Calu3 (cell line): ENCODE data around the gene ATP6V1C2. TPM values are rescaled to one million over a fixed set of nuclear protein-coding genes. Genes with fewer than 3 reads are reported as not detected.

ENCODE experiments used
- BruUV-seq: library from RNA; stranded (reverse); fragments of 400-500 nt; replicated peaks from 2 replicates; lab custom pipeline; 2021; lab: Mats Ljungman, UMichigan
- CTCF ChIA-PET: fragments of 300-600 bp; sonication (Branson Sonifier 250); formaldehyde crosslinking; loops from one replicate; lab custom pipeline; 2022; ENCODE audit warnings: antibody characterized with exemption; lab: Charles Lee
- DNase-seq: peaks from one replicate; pipeline ENCODE4 v3.0.0; 2022
- H3K27ac Mint-ChIP-seq: one replicate; pipeline ENCODE4 v1.8.0; 2022; ENCODE audit warnings: mixed read lengths; ENCODE audit not compliant: unreplicated experiment
- H3K27me3 Mint-ChIP-seq: one replicate; pipeline ENCODE4 v1.8.0; 2022; ENCODE audit warnings: mixed read lengths; ENCODE audit not compliant: unreplicated experiment
- H3K36me3 Mint-ChIP-seq: one replicate; pipeline ENCODE4 v1.8.0; 2022; ENCODE audit warnings: mild to moderate bottlenecking, moderate library complexity, mixed read lengths; ENCODE audit not compliant: insufficient read depth, unreplicated experiment
- H3K4me1 Mint-ChIP-seq: one replicate; pipeline ENCODE4 v1.8.0; 2022; ENCODE audit warnings: mild to moderate bottlenecking, low read depth, mixed read lengths; ENCODE audit not compliant: unreplicated experiment
- H3K4me3 Mint-ChIP-seq: one replicate; pipeline ENCODE4 v1.8.0; 2022; ENCODE audit warnings: mild to moderate bottlenecking, low read depth, moderate library complexity, mixed read lengths; ENCODE audit not compliant: unreplicated experiment
- H3K9me3 Mint-ChIP-seq: one replicate; pipeline ENCODE4 v1.8.0; 2022; ENCODE audit warnings: low read depth, mixed read lengths; ENCODE audit not compliant: unreplicated experiment
- intact Hi-C: fragments of 100-400 bp; cut with micrococcal nuclease; formaldehyde crosslinking; loops from one replicate; pipeline ENCODE4 v1.10.0; 2022; ENCODE audit not compliant: unreplicated experiment
- total RNA-seq: library from RNA; stranded (reverse); gene quantifications from 2 replicates; pipeline ENCODE4 v1.2.3, GENCODE V29; 2022
- TF ChIP-seq, protein P1 (sequence below): fragments of 200-600 bp; IDR thresholded peaks from one replicate; pipeline ENCODE4 v1.8.0; 2022; ENCODE audit warnings: antibody characterized with exemption; ENCODE audit not compliant: unreplicated experiment

Gene ATP6V1C2
- total RNA-seq, 1 experiment from 2014 or later, result 0.28 TPM

DNA sequence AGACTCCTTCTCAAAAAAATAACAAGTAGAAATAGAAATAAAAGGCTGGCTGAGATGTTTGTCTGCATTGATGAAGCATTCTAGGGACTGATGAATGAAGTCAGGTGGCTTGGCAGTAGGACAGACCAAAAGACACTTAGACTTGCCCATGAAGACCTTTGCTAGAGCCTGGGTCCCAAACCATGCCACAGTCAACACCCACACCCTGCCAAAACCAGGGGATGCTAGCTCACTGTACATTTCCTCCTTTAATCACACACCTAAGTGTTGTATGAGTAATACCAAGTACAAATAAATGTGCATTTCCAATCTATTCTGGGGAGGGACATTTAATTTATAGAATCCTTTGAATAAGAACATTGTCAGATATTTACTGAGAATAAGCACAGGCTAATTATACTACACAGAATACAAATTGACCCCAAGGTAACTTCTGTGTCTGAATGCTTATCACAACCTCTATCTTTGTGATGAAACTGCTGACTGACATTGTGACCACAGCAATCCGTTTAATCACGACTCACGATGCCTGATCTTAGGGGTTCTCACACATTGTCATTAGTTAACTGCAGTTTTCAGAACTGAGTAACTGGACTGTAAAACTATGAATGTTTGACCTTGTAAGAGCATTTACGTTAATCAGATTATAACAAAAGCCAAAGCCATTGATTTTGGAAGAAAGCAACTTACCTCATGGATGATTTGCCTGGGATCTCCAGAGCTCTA is 21.2 kb upstream of the ATP6V1C2 start:
- H3K4me1 Mint-ChIP-seq, result no peaks in the 10 kb centered on the region
- no peak overlapping the region for H3K27ac Mint-ChIP-seq
- peaks cover 6% of the 10 kb centered on the region for H3K27me3 Mint-ChIP-seq
- TF ChIP-seq, protein P1, sequence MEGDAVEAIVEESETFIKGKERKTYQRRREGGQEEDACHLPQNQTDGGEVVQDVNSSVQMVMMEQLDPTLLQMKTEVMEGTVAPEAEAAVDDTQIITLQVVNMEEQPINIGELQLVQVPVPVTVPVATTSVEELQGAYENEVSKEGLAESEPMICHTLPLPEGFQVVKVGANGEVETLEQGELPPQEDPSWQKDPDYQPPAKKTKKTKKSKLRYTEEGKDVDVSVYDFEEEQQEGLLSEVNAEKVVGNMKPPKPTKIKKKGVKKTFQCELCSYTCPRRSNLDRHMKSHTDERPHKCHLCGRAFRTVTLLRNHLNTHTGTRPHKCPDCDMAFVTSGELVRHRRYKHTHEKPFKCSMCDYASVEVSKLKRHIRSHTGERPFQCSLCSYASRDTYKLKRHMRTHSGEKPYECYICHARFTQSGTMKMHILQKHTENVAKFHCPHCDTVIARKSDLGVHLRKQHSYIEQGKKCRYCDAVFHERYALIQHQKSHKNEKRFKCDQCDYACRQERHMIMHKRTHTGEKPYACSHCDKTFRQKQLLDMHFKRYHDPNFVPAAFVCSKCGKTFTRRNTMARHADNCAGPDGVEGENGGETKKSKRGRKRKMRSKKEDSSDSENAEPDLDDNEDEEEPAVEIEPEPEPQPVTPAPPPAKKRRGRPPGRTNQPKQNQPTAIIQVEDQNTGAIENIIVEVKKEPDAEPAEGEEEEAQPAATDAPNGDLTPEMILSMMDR, result no peak
- CTCF ChIA-PET, result no interaction called here
- intact Hi-C loops, result loop anchor here (10.0 kb wide), 1 partner anchor 85 kb away; no protein-coding TSS in a partner anchor
- no peak for DNase-seq
- no peaks in the 10 kb centered on the region for H3K9me3 Mint-ChIP-seq
- no peaks in the 10 kb centered on the region for H3K36me3 Mint-ChIP-seq
- no peak overlapping the region for H3K4me3 Mint-ChIP-seq
- BruUV-seq, result no TSS peak

DNA sequence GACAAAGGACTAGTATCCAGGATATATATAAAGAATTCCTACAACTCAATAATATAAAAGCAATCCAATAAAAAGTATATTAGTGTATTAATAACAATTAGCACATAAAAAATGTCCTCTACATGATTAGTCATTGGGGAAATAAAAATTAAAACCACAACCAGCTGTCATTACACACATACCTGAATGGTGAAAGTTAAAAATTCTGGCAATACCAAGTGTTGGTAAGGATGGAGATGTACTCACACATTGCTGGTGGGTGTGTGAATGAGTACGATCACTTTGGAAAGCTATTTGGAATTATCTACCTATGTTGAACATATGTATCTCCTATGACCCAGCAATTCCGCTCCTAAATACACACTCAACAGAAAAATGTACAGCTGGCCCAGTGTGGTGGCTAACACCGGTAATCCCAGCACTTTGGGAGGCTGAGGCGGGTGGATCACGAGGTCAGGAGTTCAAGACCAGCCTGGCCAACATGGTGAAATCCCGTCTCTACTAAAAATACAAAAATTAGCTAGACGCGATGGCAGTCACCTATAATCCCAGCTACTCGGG is 17.3 kb upstream of the ATP6V1C2 start:
- TF ChIP-seq, protein P1, result no peak
- Mint-ChIP-seq H3K4me3 (no peak overlapping the region), H3K27me3 (peaks cover 44% of the 10 kb centered on the region), H3K36me3 (no peaks in the 10 kb centered on the region), H3K27ac (no peak overlapping the region), H3K9me3 (no peaks in the 10 kb centered on the region), H3K4me1 (peaks cover 8% of the 10 kb centered on the region)
- BruUV-seq, result no TSS peak
- no peak for DNase-seq
- CTCF ChIA-PET, result interaction anchor here (0.6 kb wide), 2 partner anchors 9 to 45 kb away, joined by 3 to 5 read pairs; no protein-coding TSS in a partner anchor
- intact Hi-C loops, result loop anchor here (10.0 kb wide), 1 partner anchor 81 kb away; no protein-coding TSS in a partner anchor

DNA sequence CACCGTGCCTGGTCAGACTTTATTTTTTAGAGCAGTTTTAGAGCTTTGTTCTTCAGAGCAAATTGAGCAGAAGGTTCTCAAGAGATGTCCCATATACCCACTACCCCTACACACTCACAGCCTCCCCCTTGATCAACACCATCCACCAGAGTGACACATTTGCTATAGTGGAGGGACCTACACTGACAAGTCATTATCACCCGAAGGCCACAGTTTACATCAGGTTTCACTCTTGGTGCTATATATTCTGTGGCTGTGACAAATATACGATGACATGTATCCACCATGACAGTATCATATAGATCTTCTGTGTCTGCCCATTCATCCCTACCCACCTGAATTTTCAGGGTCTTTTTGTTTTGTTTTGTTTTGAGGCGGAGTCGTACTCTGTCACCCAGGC is 15.4 kb upstream of the ATP6V1C2 start:
- peaks cover 60% of the 10 kb centered on the region for H3K27me3 Mint-ChIP-seq
- CTCF ChIA-PET, result interaction anchor here (0.6 kb wide), 1 partner anchor 505 kb away, joined by 3 read pairs; no protein-coding TSS in a partner anchor
- intact Hi-C loops, result loop anchor here (5.0 to 10.0 kb wide), 2 partner anchors 79 to 126 kb away; no protein-coding TSS in a partner anchor
- no TSS peak for BruUV-seq
- H3K27ac Mint-ChIP-seq, result no peak overlapping the region
- H3K4me1 Mint-ChIP-seq, result peaks cover 8% of the 10 kb centered on the region
- no peaks in the 10 kb centered on the region for H3K9me3 Mint-ChIP-seq
- no peaks in the 10 kb centered on the region for H3K36me3 Mint-ChIP-seq
- TF ChIP-seq, protein P1, result no peak
- H3K4me3 Mint-ChIP-seq, result no peak overlapping the region
- DNase-seq, result no peak

DNA sequence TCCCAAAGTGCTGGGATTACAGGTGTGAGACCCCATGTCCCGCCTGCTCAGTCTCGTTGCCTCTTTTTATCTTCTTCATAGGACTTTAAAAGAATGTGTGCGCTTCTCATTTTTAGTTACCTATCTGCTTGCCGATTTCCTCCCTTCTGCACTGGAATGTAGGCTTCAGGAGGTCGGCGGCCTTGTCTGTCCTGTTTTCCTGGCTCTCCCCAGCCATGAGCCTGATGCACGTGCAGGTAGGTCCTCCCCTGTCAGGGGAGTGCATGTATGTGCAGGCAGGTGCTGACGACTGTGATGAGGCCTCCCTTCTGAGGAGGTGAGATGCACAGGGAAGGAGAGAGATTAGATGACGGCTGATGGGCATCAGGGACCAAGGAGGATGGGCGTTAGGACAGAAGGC is 13.6 kb upstream of the ATP6V1C2 start:
- H3K36me3 Mint-ChIP-seq, result no peaks in the 10 kb centered on the region
- no peak overlapping the region for H3K4me3 Mint-ChIP-seq
- H3K9me3 Mint-ChIP-seq, result no peaks in the 10 kb centered on the region
- H3K27me3 Mint-ChIP-seq, result peaks cover 78% of the 10 kb centered on the region
- no TSS peak for BruUV-seq
- TF ChIP-seq, protein P1, result no peak
- intact Hi-C loops, result loop anchor here (5.0 to 10.0 kb wide), 2 partner anchors 77 to 124 kb away; no protein-coding TSS in a partner anchor
- CTCF ChIA-PET, result interaction anchor here (0.6 kb wide), 1 partner anchor 25 kb away, joined by 3 read pairs; no protein-coding TSS in a partner anchor
- peaks cover 8% of the 10 kb centered on the region for H3K4me1 Mint-ChIP-seq
- H3K27ac Mint-ChIP-seq, result no peak overlapping the region
- DNase-seq, result no peak
